Smooth muscle cell (in vitro differentiated cells): ENCODE results near the gene PDCL3. TPM values are rescaled to one million over a fixed set of nuclear protein-coding genes. Genes with fewer than 3 reads are reported as not detected.

Source experiments
- DNase-seq: peaks from one replicate; lab custom pipeline; 2025; ENCODE audit not compliant: unreplicated experiment; lab: John Stamatoyannopoulos, UW
- H2AFZ ChIP-seq: fragments of 200-600 bp; sonication (generic); 2 replicates; pipeline ENCODE4 v1.6.0; 2016; ENCODE audit warnings: antibody characterized with exemption, low read depth, mild to moderate bottlenecking
- H3F3A ChIP-seq: fragments of 200-600 bp; sonication (generic); 2 replicates; pipeline ENCODE4 v1.6.0; 2017; ENCODE audit warnings: antibody characterized with exemption, low read depth
- H3K27ac ChIP-seq: fragments of 200-600 bp; sonication (generic); 2 replicates; pipeline ENCODE4 v1.5.1; 2016; ENCODE audit warnings: low read depth, mild to moderate bottlenecking
- H3K27me3 ChIP-seq: fragments of 200-600 bp; sonication (generic); 2 replicates; pipeline ENCODE4 v1.6.1; 2016; ENCODE audit warnings: low read depth, mild to moderate bottlenecking
- H3K36me3 ChIP-seq: fragments of 200-600 bp; sonication (generic); 2 replicates; pipeline ENCODE4 v1.5.1; 2016; ENCODE audit warnings: low read depth
- H3K4me1 ChIP-seq: fragments of 200-600 bp; sonication (generic); 2 replicates; pipeline ENCODE4 v1.5.1; 2016; ENCODE audit warnings: low read depth
- H3K4me2 ChIP-seq: fragments of 200-600 bp; sonication (generic); 2 replicates; pipeline ENCODE4 v1.6.0; 2016; ENCODE audit warnings: mild to moderate bottlenecking
- H3K4me3 ChIP-seq: fragments of 200-600 bp; sonication (generic); 2 replicates; pipeline ENCODE4 v1.5.1; 2016; ENCODE audit warnings: mild to moderate bottlenecking
- H3K79me2 ChIP-seq: fragments of 200-600 bp; sonication (generic); 2 replicates; pipeline ENCODE4 v1.6.0; 2016; ENCODE audit warnings: low read depth, mild to moderate bottlenecking
- H3K9ac ChIP-seq: fragments of 200-600 bp; sonication (generic); 2 replicates; pipeline ENCODE4 v1.6.0; 2016; ENCODE audit warnings: low read depth
- H3K9me3 ChIP-seq: fragments of 200-600 bp; sonication (generic); replicated peaks from 2 replicates; pipeline ENCODE4 v1.5.1; 2016; ENCODE audit warnings: low read depth
- H4K20me1 ChIP-seq: fragments of 200-600 bp; sonication (generic); 2 replicates; pipeline ENCODE4 v1.6.0; 2016; ENCODE audit warnings: low read depth
- WGBS: methylation state at CpG from one replicate; pipeline ENCODE4 v1.1.7; 2016; ENCODE audit warnings: low lambda C conversion rate; 5-methylcytosine and 5-hydroxymethylcytosine counted together
- polyA plus RNA-seq: library from polyadenylated mRNA; unstranded; fragments of >200 nt; fragmentation: Nextera tagmentation; extraction: Ambion mirVana; gene quantifications from 2 replicates; pipeline ENCODE4 v1.2.1, GENCODE V29; 2016
- total RNA-seq: library from RNA; depleted of rRNA; stranded (reverse); fragments of >200 nt; gene quantifications from 2 replicates; pipeline ENCODE4 v1.2.3, GENCODE V29; 2014
- TF ChIP-seq, protein P1 (sequence below): fragments of 200-600 bp; sonication (generic); IDR thresholded peaks from 2 replicates; pipeline ENCODE4 v1.5.1; 2017; ENCODE audit warnings: borderline replicate concordance, mild to moderate bottlenecking, antibody characterized with exemption; ENCODE audit not compliant: insufficient read depth, poor library complexity, severe bottlenecking

Gene PDCL3
- total RNA-seq (8.8 and 15.4 TPM in 2 replicates), polyA plus RNA-seq (12.6 and 26.2 TPM in 2 replicates)

DNA sequence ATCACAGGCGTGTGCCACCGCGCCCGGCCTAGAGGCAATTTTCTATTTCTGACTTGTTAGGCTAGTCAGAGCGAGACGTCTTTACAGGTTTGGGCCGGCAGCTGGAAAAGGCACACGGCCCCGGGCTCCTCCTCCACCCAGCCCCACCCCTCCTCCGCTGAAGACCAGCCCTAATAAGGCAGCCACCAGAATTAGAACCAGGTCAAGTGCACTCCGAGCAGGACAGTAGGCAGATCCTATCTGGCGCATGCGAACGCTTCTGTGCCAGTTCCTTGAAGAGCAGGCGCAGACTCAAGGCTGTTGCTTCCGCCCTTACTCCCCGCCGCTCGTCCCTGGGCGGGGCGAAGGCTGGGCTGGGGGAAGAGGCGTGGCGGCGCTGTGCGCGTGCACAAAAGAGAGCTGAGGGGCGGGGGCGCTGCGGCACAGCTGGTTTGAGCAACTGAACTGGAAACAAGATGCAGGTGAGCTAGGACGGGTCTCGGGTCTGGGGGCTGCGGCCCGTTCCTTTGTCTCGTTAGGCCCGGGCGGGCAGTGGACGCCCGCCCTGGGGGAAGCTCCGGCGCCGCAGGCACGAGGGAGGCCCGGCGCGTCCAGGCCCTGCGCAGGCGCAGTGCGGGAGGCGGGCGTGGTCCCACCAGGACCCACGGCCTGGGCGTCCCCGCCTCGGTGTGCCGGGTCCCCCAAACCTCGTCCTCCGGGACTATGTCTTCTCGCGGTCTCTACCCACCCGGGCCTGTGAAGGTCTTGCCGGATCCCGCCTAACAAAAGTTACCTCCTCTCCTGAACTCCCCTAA is at the start of gene PDCL3:
PDCL3 (plus strand) TSS at position 381 of the 794 bp plus-strand sequence; CDS start at position 456, 75 bp downstream.
- peak within 1 kb of the TSS; percentile 96 for H3K4me2 ChIP-seq
- peaks cover 14% of the 10 kb centered on the region for H3K79me2 ChIP-seq
- TF ChIP-seq, protein P1, sequence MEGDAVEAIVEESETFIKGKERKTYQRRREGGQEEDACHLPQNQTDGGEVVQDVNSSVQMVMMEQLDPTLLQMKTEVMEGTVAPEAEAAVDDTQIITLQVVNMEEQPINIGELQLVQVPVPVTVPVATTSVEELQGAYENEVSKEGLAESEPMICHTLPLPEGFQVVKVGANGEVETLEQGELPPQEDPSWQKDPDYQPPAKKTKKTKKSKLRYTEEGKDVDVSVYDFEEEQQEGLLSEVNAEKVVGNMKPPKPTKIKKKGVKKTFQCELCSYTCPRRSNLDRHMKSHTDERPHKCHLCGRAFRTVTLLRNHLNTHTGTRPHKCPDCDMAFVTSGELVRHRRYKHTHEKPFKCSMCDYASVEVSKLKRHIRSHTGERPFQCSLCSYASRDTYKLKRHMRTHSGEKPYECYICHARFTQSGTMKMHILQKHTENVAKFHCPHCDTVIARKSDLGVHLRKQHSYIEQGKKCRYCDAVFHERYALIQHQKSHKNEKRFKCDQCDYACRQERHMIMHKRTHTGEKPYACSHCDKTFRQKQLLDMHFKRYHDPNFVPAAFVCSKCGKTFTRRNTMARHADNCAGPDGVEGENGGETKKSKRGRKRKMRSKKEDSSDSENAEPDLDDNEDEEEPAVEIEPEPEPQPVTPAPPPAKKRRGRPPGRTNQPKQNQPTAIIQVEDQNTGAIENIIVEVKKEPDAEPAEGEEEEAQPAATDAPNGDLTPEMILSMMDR = peak; percentile 9
- H3K9ac ChIP-seq = peak within 1 kb of the TSS; percentile 95
- no peaks in the 10 kb centered on the region for H3K27me3 ChIP-seq
- under 1% methylated on average over 52 of the region's 62 CpGs for WGBS
- H4K20me1 ChIP-seq = no peaks in the 10 kb centered on the region
- H3K9me3 ChIP-seq = no peaks in the 10 kb centered on the region
- peak within 1 kb of the TSS; percentile 89 for H3K4me3 ChIP-seq
- H3F3A ChIP-seq = no peaks in the 10 kb centered on the region
- no peaks in the 10 kb centered on the region for H3K4me1 ChIP-seq
- peak within 1 kb of the TSS; percentile 95 for H2AFZ ChIP-seq
- peak within 1 kb of the TSS; percentile 69 for H3K27ac ChIP-seq
- peak; percentile 98 for DNase-seq
- H3K36me3 ChIP-seq = no peaks in the 10 kb centered on the region

DNA sequence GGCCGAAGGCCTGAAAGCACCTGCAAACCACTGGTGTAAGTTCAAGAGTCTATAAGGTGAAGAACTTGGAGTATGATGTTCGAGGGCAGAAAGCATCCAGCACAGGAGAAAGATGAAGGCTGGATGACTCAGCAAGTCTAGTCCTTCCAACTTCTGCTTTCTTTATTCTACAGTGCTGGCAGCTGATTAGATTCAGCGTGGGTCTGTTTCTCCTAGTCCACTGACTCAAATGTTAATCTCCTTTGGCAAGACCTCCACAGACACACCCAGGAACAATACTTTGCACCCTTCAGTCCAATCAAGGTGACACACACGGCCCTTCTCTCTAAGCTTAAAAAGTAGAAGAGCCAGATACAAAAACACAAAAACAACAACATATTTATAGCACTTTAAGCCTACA is 49.1 kb upstream of the PDCL3 start:
- Histone ChIP-seq H3K27ac (no peak overlapping the region), H4K20me1 (no peaks in the 10 kb centered on the region), H3K27me3 (no peaks in the 10 kb centered on the region), H3K9me3 (no peaks in the 10 kb centered on the region), H3F3A (no peaks in the 10 kb centered on the region), H3K4me3 (no peak overlapping the region), H3K4me2 (no peak overlapping the region), H3K36me3 (no peaks in the 10 kb centered on the region), H3K4me1 (no peaks in the 10 kb centered on the region), H3K9ac (no peak overlapping the region), H2AFZ (no peak overlapping the region), H3K79me2 (no peaks in the 10 kb centered on the region)
- WGBS = 72% methylated on average over 4 of the region's 4 CpGs
- no peak for DNase-seq
- TF ChIP-seq, protein P1 = no peak

DNA sequence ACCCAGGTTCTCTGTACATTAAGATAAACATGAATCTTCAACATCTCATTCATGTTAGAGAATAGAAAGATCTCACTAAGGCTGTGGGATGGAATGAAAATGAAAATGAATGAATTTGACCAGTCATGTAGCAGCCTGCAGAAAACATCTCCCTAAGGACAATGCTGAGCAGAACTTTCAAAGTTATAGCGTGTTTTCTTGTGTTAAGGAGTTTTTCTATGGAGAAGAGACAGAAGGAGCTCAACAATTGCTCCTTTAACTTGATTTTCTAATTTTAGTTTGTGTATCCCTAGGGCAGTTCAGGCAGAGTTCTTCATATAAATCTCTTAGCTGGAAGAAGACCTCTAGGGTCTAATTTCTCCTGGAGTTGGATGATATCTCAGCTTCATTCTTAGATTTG is 45.2 kb upstream of the PDCL3 start:
- H3K4me2 ChIP-seq = no peak overlapping the region
- H3F3A ChIP-seq = no peaks in the 10 kb centered on the region
- TF ChIP-seq, protein P1 = no peak
- no peaks in the 10 kb centered on the region for H3K27me3 ChIP-seq
- H4K20me1 ChIP-seq = no peaks in the 10 kb centered on the region
- no peak overlapping the region for H2AFZ ChIP-seq
- no peak overlapping the region for H3K9ac ChIP-seq
- no peak overlapping the region for H3K4me3 ChIP-seq
- H3K36me3 ChIP-seq = no peaks in the 10 kb centered on the region
- H3K9me3 ChIP-seq = no peaks in the 10 kb centered on the region
- no peaks in the 10 kb centered on the region for H3K79me2 ChIP-seq
- H3K4me1 ChIP-seq = no peaks in the 10 kb centered on the region
- no peak for DNase-seq
- no peak overlapping the region for H3K27ac ChIP-seq
- 80% methylated on average over 1 of the region's 1 CpG for WGBS
